OCI-LY3 (cell line): ENCODE data around the gene ZSWIM8.

Experiments used
- H2AFZ ChIP-seq: fragments of 200-600, 300-600 bp; shearing (Covaris generic); 2 replicates; pipeline ENCODE4 v1.6.0; 2014; ENCODE audit warnings: antibody characterized with exemption, low read depth, low read length
- H3K27ac ChIP-seq: fragments of 200-600, 300-600 bp; sonication (generic); 2 replicates; pipeline ENCODE4 v1.5.1; 2014; ENCODE audit warnings: mild to moderate bottlenecking, low read length, moderate library complexity, mixed read lengths
- H3K27me3 ChIP-seq: fragments of 200-600, 300-600 bp; sonication (generic); 2 replicates; pipeline ENCODE4 v1.6.1; 2014; ENCODE audit warnings: low read depth, low read length, mixed read lengths
- H3K36me3 ChIP-seq: fragments of 200-600, 300-600 bp; sonication (generic); replicated peaks from 2 replicates; pipeline ENCODE3; 2014; ENCODE audit warnings: low read depth, low read length, mixed read lengths
- H3K4me1 ChIP-seq: fragments of 300-600, 200-600 bp; sonication (generic); 2 replicates; pipeline ENCODE4 v1.6.1; 2014; ENCODE audit warnings: low read length, mixed read lengths
- H3K4me2 ChIP-seq: fragments of 200-600, 300-600 bp; sonication (generic); 2 replicates; pipeline ENCODE4 v1.6.1; 2014; ENCODE audit warnings: low read length, mixed read lengths
- H3K4me3 ChIP-seq: fragments of 300-600, 200-600 bp; sonication (generic); 2 replicates; pipeline ENCODE4 v1.5.1; 2014; ENCODE audit warnings: antibody characterized with exemption, mild to moderate bottlenecking, low read length, moderate library complexity
- H3K79me2 ChIP-seq: fragments of 300-600, 200-600 bp; shearing (Covaris generic); 2 replicates; pipeline ENCODE4 v1.6.1; 2014; ENCODE audit warnings: mild to moderate bottlenecking, low read length, mixed read lengths
- H3K9ac ChIP-seq: fragments of 300-600, 200-600 bp; shearing (Covaris generic); 2 replicates; pipeline ENCODE4 v1.6.0; 2014; ENCODE audit warnings: mild to moderate bottlenecking, low read length, moderate library complexity
- H3K9me3 ChIP-seq: fragments of 200-600, 300-600 bp; shearing (Covaris generic); 2 replicates; pipeline ENCODE4 v1.6.1; 2014; ENCODE audit warnings: low read length, mixed read lengths; ENCODE audit not compliant: insufficient read depth
- H4K20me1 ChIP-seq: fragments of 200-600, 300-600 bp; sonication (generic); 2 replicates; pipeline ENCODE4 v1.6.1; 2016; ENCODE audit warnings: low read length, mixed read lengths; ENCODE audit not compliant: insufficient read depth
- CTCF ChIP-seq: fragments of 200-600, 300-600 bp; sonication (generic); IDR thresholded peaks from 2 replicates; pipeline ENCODE4 v1.5.1; 2014; ENCODE audit warnings: antibody characterized with exemption, low read length, low read depth
- EZH2phosphoT487 ChIP-seq: fragments of 200-600 bp; shearing (Covaris generic); IDR thresholded peaks from 2 replicates; pipeline ENCODE4 v1.6.1; 2018; ENCODE audit warnings: antibody characterized with exemption, mixed run types, low read depth

Gene ZSWIM8

GRCh38 chr10:73743905-73744663 is 41.3 kb upstream of the ZSWIM8 start, which contains the start of gene SEC24C:
Gene SEC24C (plus strand): TSS chr10:73744372. CDS start chr10:73746833, 2,461 bp downstream.
- Histone ChIP-seq H4K20me1 (no peaks in the 10 kb centered on the region), H3K27ac (peak within 1 kb of the TSS; percentile 87), H3K27me3 (no peaks in the 10 kb centered on the region), H2AFZ (peak within 1 kb of the TSS; percentile 72; the same call in 1 of the 2 replicates), H3K9ac (peak within 1 kb of the TSS; percentile 96), H3K36me3 (peaks cover 6% of the 10 kb centered on the region), H3K4me1 (peaks cover 16% of the 10 kb centered on the region), H3K4me3 (peak within 1 kb of the TSS; percentile 84), H3K4me2 (peak within 1 kb of the TSS; percentile 79), H3K79me2 (peaks cover 46% of the 10 kb centered on the region), H3K9me3 (no peaks in the 10 kb centered on the region)
- TF ChIP-seq EZH2phosphoT487, result no peak
- no peak for TF ChIP-seq CTCF

DNA sequence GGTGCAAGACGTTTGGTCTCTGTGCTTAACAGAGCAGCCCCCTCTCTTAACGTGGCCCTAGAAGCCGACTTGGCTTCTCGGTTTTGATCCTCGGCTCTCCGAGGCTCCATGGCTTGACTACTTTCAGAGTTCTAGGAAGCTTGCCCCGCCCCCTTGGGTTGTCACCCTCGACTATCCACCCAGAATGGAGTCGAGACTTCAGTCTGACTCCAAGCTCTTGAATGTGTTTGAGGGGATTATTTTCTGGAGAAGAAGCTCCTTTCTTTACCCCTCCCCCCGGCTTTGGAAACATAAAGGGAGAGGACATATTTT is 40.8 kb upstream of the ZSWIM8 start:
- Histone ChIP-seq H3K36me3 (peaks cover 8% of the 10 kb centered on the region), H3K79me2 (peaks cover 48% of the 10 kb centered on the region)

DNA sequence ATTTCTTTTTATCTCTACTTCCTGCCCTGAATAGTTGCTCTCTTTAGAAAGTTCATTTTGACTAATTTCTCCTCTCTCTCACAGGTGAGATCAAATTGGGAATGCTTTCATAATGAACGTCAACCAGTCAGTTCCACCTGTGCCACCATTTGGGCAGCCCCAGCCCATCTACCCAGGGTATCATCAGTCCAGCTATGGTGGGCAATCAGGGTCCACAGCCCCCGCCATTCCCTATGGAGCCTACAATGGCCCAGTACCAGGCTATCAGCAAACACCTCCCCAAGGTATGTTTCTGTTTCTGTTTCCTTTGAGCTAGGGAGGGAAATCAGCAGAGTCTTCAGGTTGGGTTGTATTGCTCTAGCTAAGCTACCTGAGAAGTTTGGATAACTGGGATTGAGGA is 38.7 kb upstream of the ZSWIM8 start:
- Histone ChIP-seq H3K9me3 (no peaks in the 10 kb centered on the region), H3K36me3 (peaks cover 16% of the 10 kb centered on the region), H3K4me3 (no peak overlapping the region), H4K20me1 (peaks cover 6% of the 10 kb centered on the region; the same call in 1 of the 2 replicates), H3K27ac (no peak overlapping the region), H3K79me2 (peaks cover 62% of the 10 kb centered on the region), H3K9ac (no peak overlapping the region), H2AFZ (no peak overlapping the region), H3K27me3 (no peaks in the 10 kb centered on the region), H3K4me2 (no peak overlapping the region), H3K4me1 (peaks cover 16% of the 10 kb centered on the region)
- TF ChIP-seq CTCF (no peak), EZH2phosphoT487 (no peak)

More for the DNA sequence above, 40.8 kb upstream of the ZSWIM8 start:
- Histone ChIP-seq H2AFZ (no peak overlapping the region; the same call in 1 of the 2 replicates), H3K4me3 (peak overlapping the region; percentile 84), H3K27me3 (no peaks in the 10 kb centered on the region), H3K4me2 (peak overlapping the region; percentile 79), H3K4me1 (peaks cover 16% of the 10 kb centered on the region), H3K9ac (peak overlapping the region; percentile 96), H3K9me3 (no peaks in the 10 kb centered on the region), H4K20me1 (no peaks in the 10 kb centered on the region), H3K27ac (peak overlapping the region; percentile 87)
- TF ChIP-seq CTCF (no peak), EZH2phosphoT487 (no peak)

GRCh38 chr10:73750819-73751218 is 34.6 kb upstream of the ZSWIM8 start:
- no peak overlapping the region for H3K9ac ChIP-seq
- no peak overlapping the region for H2AFZ ChIP-seq
- no peaks in the 10 kb centered on the region for H3K4me1 ChIP-seq
- peaks cover 6% of the 10 kb centered on the region; the same call in 1 of the 2 replicates for H4K20me1 ChIP-seq
- H3K79me2 ChIP-seq, result peaks cover 30% of the 10 kb centered on the region
- H3K4me2 ChIP-seq, result no peak overlapping the region
- H3K27me3 ChIP-seq, result no peaks in the 10 kb centered on the region
- no peak overlapping the region for H3K4me3 ChIP-seq
- no peak for TF ChIP-seq EZH2phosphoT487
- H3K36me3 ChIP-seq, result peaks cover 24% of the 10 kb centered on the region
- no peak overlapping the region for H3K27ac ChIP-seq
- no peaks in the 10 kb centered on the region for H3K9me3 ChIP-seq
